GM12892 (cell line): ENCODE measurements around the gene DEAF1.

Experiments used
- POLR2A ChIP-seq: IDR thresholded peaks from 2 replicates; pipeline ENCODE4 v1.6.1; 2011; ENCODE audit warnings: low read depth, low read length, control low read depth
- TAF1 ChIP-seq: IDR thresholded peaks from 2 replicates; pipeline ENCODE4 v1.6.1; 2011; ENCODE audit warnings: low read depth, mild to moderate bottlenecking, control low read depth, low read length, borderline replicate concordance

- no peak for TF ChIP-seq POLR2A
- no peak for TF ChIP-seq TAF1
These were observed 64.2 kb downstream of the DEAF1 start for GRCh38 chr11:630871-631270.
